NB4 (cell line): ENCODE results near the gene SYT12.
A peak's percentile ranks its signal among the peaks of the same experiment; 100 is the strongest.
"Not testable (repeated sequence)": the region's sequence is repeated elsewhere in the genome, so short reads cannot be mapped to it uniquely, and the experiment has no call there.

Experiments used
- DNase-seq: peaks from one replicate; pipeline ENCODE4 v3.0.0; 2010; ENCODE audit warnings: low read depth
- H3K4me3 ChIP-seq: one replicate; pipeline ENCODE4 v1.5.1; 2011; ENCODE audit warnings: mild to moderate bottlenecking, low read depth, low read length, moderate library complexity
- MYC ChIP-seq: IDR thresholded peaks from 2 replicates; pipeline ENCODE4 v1.6.1; 2011; ENCODE audit warnings: low read depth, low read length
- POLR2A ChIP-seq: IDR thresholded peaks from 2 replicates; pipeline ENCODE4 v1.6.1; 2011; ENCODE audit warnings: mild to moderate bottlenecking; ENCODE audit not compliant: insufficient read length; ENCODE audit errors: extremely low read depth
- TF ChIP-seq, protein P1 (sequence below): IDR thresholded peaks from 2 replicates; pipeline ENCODE4 v1.6.1; 2011; ENCODE audit warnings: low read depth, low read length
- TF ChIP-seq, protein P2 (sequence below): IDR thresholded peaks from one replicate; pipeline ENCODE4 v1.5.1; 2012; ENCODE audit warnings: low read depth, low read length

The SYT12 gene

DNA sequence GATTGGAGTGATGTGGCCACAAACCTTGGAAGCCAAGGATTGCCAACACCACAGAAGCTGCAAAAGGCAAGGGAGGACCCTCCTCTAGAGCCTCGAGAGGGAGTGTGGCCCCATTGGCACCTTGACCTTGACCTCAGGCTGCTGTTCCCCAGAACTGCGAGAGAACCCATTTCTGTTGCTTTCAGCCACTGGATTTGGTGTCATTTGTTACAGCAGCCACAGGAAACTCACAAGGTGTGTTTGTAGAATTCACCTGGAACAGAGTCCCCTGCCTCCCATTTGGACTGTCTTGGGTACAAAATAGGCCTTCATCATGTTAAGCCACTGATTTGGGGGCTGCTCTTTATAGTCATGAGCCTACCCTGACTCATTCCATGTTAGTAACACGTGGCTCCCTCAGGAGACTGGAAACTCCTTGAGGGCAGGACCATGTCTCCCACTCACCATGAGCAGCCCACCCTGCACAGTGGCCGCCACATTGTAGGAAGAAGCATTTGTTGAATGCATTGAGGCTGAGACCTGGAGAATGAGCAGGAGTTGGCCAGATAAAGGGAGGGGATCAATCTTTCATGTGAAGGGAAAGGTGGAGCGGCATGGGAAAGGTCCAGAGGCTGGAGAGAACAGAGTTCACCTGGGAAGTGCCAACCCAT is 39.5 kb upstream of the SYT12 start:
- DNase-seq, result no peak
- H3K4me3 ChIP-seq, result no peak overlapping the region
- TF ChIP-seq, protein P1, sequence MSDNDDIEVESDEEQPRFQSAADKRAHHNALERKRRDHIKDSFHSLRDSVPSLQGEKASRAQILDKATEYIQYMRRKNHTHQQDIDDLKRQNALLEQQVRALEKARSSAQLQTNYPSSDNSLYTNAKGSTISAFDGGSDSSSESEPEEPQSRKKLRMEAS, result no peak
- TF ChIP-seq MYC (no peak), POLR2A (no peak)
- TF ChIP-seq, protein P2, sequence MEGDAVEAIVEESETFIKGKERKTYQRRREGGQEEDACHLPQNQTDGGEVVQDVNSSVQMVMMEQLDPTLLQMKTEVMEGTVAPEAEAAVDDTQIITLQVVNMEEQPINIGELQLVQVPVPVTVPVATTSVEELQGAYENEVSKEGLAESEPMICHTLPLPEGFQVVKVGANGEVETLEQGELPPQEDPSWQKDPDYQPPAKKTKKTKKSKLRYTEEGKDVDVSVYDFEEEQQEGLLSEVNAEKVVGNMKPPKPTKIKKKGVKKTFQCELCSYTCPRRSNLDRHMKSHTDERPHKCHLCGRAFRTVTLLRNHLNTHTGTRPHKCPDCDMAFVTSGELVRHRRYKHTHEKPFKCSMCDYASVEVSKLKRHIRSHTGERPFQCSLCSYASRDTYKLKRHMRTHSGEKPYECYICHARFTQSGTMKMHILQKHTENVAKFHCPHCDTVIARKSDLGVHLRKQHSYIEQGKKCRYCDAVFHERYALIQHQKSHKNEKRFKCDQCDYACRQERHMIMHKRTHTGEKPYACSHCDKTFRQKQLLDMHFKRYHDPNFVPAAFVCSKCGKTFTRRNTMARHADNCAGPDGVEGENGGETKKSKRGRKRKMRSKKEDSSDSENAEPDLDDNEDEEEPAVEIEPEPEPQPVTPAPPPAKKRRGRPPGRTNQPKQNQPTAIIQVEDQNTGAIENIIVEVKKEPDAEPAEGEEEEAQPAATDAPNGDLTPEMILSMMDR, result no peak

DNA sequence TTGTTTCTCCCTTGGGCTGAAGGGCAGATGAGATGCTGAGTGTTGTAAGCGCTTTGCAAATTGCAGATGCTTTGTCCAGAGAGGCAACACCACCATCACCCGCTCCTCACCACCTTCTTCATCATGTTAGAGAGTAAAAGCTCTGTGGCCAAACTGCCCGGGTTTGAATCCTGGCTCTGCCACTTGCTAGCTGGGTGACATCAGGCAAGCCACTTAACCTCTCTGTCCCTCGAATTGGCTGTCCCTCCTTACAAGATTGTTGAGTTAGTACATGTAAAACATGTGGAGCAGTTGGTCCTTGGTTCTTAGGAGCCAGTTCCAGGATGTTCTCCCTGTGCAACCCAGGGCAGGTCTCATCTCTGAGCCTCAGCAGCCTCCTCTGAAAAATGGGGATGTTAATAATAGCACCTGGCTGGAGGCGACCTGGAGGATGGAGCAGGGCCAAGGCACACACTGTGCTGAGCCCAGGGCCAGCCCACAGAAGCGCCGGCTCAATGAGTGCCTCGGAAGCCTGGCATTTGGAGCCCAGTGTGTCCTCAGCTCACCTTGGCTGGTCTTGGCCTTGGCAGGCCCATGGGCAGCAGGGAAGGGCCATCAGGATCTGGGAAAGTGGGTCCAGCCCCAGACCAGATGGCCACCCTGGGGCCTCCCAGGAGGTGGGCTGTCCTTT is 37.3 kb upstream of the SYT12 start:
- H3K4me3 ChIP-seq, result no peak overlapping the region
- no peak for DNase-seq
- TF ChIP-seq, protein P1, result no peak
- TF ChIP-seq, protein P2, result no peak

DNA sequence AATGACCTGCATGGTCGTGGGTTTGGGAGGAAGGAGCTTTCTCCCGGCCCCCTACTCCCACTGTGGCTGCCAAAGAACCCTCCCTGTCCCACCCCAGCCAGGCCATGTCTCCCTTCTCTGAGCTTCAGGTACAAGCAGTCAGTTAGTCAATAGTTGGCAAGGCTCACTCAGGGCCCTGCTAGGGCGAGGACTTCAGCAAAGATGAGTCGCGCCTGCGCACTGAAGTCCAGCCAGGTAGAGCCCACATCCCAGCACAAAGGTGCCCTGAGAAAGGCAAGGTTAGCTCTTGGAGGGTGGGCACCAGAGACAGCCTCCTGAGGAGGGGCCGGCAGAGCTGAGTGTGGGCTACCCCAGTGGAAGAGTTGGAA is 36.8 kb upstream of the SYT12 start:
- DNase-seq, result no peak
- no peak overlapping the region for H3K4me3 ChIP-seq
- TF ChIP-seq, protein P2, result no peak
- TF ChIP-seq MYC (no peak), POLR2A (no peak)
- TF ChIP-seq, protein P1, result no peak

- H3K4me3 ChIP-seq, result no peak overlapping the region
- TF ChIP-seq, protein P1, result no peak
- no peak for TF ChIP-seq MYC
- DNase-seq, result peak; percentile 31
Measured at GRCh38 chr11:66987158-66987620, 35.7 kb upstream of the SYT12 start.

DNA sequence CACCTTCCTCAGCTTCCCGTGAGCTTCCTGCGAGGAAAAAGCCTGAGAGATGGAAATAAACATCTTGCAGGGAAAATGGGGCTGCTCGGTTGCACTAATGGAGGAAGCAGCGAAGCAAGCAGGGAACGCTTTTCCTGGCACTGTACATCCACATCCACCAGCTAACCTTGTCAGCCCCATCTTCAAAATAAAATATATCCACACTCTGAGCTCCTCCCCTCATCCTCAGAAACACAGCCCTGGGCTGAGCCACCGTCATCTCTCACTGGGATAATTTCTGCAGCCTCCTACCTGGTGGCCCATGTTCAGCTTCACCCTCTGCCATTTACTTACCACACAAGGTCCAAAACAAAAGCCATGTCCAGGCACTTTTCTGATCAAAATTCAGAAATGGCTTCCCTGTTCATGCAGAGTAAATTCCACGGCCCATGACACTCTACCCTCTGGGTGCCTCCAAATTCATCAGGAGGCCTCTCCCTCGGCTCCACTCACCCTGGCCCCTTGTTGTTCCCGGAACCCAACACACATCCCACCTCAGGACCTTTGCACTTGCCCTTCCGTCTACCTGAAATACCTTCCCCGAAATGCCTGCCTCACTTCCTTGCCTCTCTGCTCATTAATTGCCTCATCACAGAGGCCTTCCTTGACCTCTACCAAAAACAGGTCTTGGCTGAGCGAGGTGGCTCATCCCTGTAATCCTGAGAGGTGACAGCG is 34.9 kb upstream of the SYT12 start:
- no peak overlapping the region for H3K4me3 ChIP-seq
- no peak for DNase-seq
- TF ChIP-seq POLR2A (no peak), MYC (no peak)
- TF ChIP-seq, protein P1, result no peak
- TF ChIP-seq, protein P2, result no peak

DNA sequence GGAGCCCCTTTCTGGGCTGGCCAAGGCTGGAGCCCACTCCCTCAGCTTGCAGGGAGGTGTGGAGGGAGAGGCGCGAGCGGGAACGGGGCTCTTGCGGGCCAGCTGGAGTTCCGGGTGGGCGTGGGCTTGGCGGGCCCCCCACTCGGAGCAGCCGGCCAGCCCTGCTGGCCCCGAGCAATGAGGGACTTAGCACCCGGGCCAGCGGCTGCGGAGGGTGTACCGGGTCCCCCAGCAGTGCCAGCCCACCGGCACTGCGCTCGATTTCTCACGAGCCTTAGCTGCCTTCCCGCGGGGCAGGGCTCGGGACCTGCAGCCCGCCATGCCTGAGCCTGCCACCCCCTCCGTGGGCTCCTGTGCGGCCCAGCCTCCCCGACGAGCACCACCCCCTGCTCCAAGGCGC is 34.2 kb upstream of the SYT12 start:
- not testable (repeated sequence) for DNase-seq, H3K4me3 ChIP-seq

DNA sequence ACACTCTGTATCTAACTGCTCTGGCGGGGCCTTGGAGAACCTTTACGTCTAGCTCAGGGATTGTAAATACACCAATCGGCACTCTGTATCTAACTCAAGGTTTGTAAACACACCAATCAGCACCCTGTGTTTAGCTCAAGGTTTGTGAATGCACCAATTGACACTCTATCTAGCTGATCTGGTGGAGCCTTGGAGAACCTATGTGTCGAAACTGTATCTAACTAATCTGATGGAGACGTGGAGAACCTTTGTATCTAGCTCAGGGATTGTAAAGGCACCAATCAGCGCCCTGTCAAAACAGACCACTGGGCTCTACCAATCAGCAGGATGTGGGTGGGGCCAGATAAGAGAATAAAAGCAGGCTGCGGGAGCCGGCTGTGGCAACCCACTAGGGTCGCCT is 33.6 kb upstream of the SYT12 start:
- H3K4me3 ChIP-seq, DNase-seq: not testable (repeated sequence)
